Astrocyte (in vitro differentiated cells and primary cell): ENCODE measurements around the gene ELMOD3. TPM values are rescaled to one million over a fixed set of nuclear protein-coding genes. Genes with fewer than 3 reads are reported as not detected.

ENCODE experiments used
- DNase-seq: peaks from one replicate; pipeline ENCODE4 v3.0.0-alpha.2; 2010; ENCODE audit warnings: low read depth
- FAIRE-seq: peaks from 2 replicates; lab custom pipeline; 2011; peaks lifted over from hg19 to GRCh38; lab: Jason Lieb, UNC
- H2AFZ ChIP-seq: 2 replicates; pipeline ENCODE4 v1.6.0; 2012; ENCODE audit warnings: low read depth, low read length, inconsistent platforms
- H3K27ac ChIP-seq: 2 replicates; pipeline ENCODE4 v1.5.1; 2011; ENCODE audit warnings: low read depth, low read length, inconsistent platforms
- H3K27me3 ChIP-seq: 2 replicates; pipeline ENCODE4 v1.6.0; 2011; ENCODE audit warnings: low read length, inconsistent platforms; ENCODE audit not compliant: insufficient read depth
- H3K36me3 ChIP-seq: 2 replicates; pipeline ENCODE4 v1.5.1; 2011; ENCODE audit warnings: low read length, inconsistent platforms; ENCODE audit not compliant: insufficient read depth
- H3K4me1 ChIP-seq: 2 replicates; pipeline ENCODE4 v1.5.1; 2011; ENCODE audit warnings: low read length, inconsistent platforms; ENCODE audit not compliant: insufficient read depth
- H3K4me2 ChIP-seq: 2 replicates; pipeline ENCODE4 v1.6.0; 2012; ENCODE audit warnings: low read length, inconsistent platforms
- H3K4me3 ChIP-seq: 2 replicates; pipeline ENCODE4 v1.5.1; 2011; ENCODE audit warnings: low read depth, mild to moderate bottlenecking, low read length, inconsistent platforms; ENCODE audit not compliant: insufficient read depth
- H3K79me2 ChIP-seq: 2 replicates; pipeline ENCODE4 v1.6.0; 2012; ENCODE audit warnings: mild to moderate bottlenecking, low read length, inconsistent platforms; ENCODE audit not compliant: insufficient read depth
- H3K9ac ChIP-seq: 2 replicates; pipeline ENCODE4 v1.6.0; 2012; ENCODE audit warnings: mild to moderate bottlenecking, low read length, inconsistent platforms
- H3K9me3 ChIP-seq: 2 replicates; pipeline ENCODE4 v1.5.1; 2012; ENCODE audit warnings: low read depth, mild to moderate bottlenecking, low read length, inconsistent platforms; ENCODE audit not compliant: insufficient read depth
- H4K20me1 ChIP-seq: 2 replicates; pipeline ENCODE4 v1.6.0; 2012; ENCODE audit warnings: low read length, inconsistent platforms; ENCODE audit not compliant: insufficient read depth
- H3K27ac Mint-ChIP-seq: one replicate; pipeline ENCODE4 v1.8.0; 2021; ENCODE audit warnings: mild to moderate bottlenecking, mixed read lengths; ENCODE audit not compliant: unreplicated experiment
- H3K27me3 Mint-ChIP-seq: one replicate; pipeline ENCODE4 v1.8.0; 2021; ENCODE audit warnings: low read depth, mixed read lengths; ENCODE audit not compliant: unreplicated experiment
- H3K36me3 Mint-ChIP-seq: one replicate; pipeline ENCODE4 v1.8.0; 2021; ENCODE audit warnings: low read depth, mixed read lengths; ENCODE audit not compliant: unreplicated experiment
- H3K4me1 Mint-ChIP-seq: one replicate; pipeline ENCODE4 v1.8.0; 2021; ENCODE audit warnings: low read depth, mixed read lengths; ENCODE audit not compliant: unreplicated experiment
- H3K4me3 Mint-ChIP-seq: one replicate; pipeline ENCODE4 v1.8.0; 2021; ENCODE audit warnings: mild to moderate bottlenecking, moderate library complexity, mixed read lengths; ENCODE audit not compliant: unreplicated experiment
- H3K9me3 Mint-ChIP-seq: one replicate; pipeline ENCODE4 v1.8.0; 2021; ENCODE audit warnings: mild to moderate bottlenecking, mixed read lengths; ENCODE audit not compliant: unreplicated experiment
- CTCF ChIP-seq: IDR thresholded peaks from 2 replicates; pipeline ENCODE4 v1.5.1; 2011; ENCODE audit warnings: low read depth, mild to moderate bottlenecking, inconsistent platforms, low read length, moderate library complexity; ENCODE audit not compliant: insufficient read depth
- EZH2 ChIP-seq: IDR thresholded peaks from 2 replicates; pipeline ENCODE4 v1.6.1; 2012; ENCODE audit warnings: mild to moderate bottlenecking, low read length, inconsistent platforms; ENCODE audit not compliant: insufficient read depth
- total RNA-seq: library from RNA; stranded (reverse); gene quantifications from 2 replicates; pipeline ENCODE4 v1.2.1, GENCODE V29; 2021

The ELMOD3 gene
- total RNA-seq, 1 donor from 2014 or later: 11.7 TPM

DNA sequence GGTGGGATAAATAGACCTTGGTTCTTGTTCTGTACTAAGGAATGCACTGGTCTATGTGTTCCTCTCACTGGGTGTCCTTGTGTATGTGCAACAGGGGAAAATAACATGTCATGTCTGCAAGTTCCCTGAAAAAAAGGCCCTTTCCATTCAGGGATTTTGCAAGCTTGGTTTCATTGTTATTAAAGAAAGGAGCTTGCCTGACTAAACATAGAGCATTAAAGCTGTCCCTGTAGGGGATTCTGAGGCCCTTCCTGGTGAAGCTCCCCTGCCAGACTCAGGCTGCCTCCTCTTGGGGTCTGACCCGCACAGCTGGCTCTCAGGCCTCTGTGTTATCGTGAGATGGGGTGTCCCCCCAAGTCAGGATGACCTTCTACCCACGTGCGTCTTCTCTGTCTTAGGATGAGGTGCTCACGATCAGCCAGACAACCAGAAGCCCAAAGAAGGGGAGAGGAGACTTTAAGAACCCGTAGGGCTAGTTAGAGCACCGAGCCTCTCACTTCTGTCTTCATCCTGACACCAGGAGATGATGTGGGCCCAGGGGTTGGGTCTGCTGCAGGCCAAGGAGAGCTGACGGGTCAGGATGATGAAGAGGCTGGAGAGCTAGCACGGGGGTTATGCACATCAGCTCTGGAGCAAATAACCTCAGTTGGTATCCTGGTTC, 34.4 kb downstream of the ELMOD3 start:
- Mint-ChIP-seq H3K36me3 (peaks cover 30% of the 10 kb centered on the region), H3K27me3 (no peaks in the 10 kb centered on the region), H3K27ac (no peak overlapping the region), H3K4me3 (no peak overlapping the region), H3K4me1 (peaks cover 8% of the 10 kb centered on the region), H3K9me3 (no peaks in the 10 kb centered on the region)
- Histone ChIP-seq H3K4me3 (no peak overlapping the region), H2AFZ (no peak overlapping the region), H3K27me3 (no peaks in the 10 kb centered on the region), H3K4me1 (no peaks in the 10 kb centered on the region), H3K36me3 (peaks cover 6% of the 10 kb centered on the region), H3K9me3 (no peaks in the 10 kb centered on the region), H3K79me2 (no peaks in the 10 kb centered on the region), H3K4me2 (no peak overlapping the region), H4K20me1 (no peaks in the 10 kb centered on the region), H3K9ac (no peak overlapping the region), H3K27ac (no peak overlapping the region)
- FAIRE-seq (no peak), DNase-seq (no peak)
- no peak for TF ChIP-seq EZH2

DNA sequence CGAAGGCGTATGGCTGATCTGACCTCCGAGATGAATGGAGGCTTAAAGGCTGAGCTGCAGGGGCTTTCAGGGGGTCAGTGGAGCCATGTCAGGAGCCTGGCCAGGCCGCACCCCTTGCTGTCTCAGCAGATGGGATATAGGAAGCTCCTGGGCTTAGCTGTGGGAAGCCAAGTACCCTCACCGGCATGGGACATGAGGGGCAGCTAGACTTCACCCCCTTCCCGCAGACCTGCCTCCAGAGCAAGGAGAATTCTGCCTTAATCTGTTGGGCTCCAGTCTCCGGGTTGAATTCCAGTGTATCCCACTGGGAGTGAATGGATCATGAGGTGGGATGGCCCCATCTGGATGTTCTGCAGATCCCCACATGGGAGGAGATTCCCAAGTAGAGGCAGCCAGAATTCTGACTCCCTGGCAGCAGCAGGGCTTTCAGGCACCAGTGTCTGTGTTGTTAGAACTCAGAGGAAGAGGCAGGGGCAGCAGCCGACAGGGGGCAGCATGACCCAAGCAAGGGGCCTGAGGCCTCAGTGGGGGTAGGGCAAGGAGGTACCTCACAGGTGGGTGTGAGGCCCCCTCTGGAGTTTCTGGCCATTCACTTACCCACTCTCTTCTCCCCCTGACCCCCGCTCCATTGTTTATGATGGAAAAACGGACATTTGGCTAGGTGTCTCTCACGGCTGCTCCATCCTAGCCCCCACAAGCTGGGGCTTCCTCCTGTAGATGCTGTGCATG, 36.5 kb downstream of the ELMOD3 start:
- no peak for FAIRE-seq
- H3K4me1 ChIP-seq: no peaks in the 10 kb centered on the region
- H3K27me3 Mint-ChIP-seq: no peaks in the 10 kb centered on the region
- DNase-seq: no peak
- H4K20me1 ChIP-seq: no peaks in the 10 kb centered on the region
- H3K27me3 ChIP-seq: no peaks in the 10 kb centered on the region
- H3K4me3 Mint-ChIP-seq: no peak overlapping the region
- peaks cover 12% of the 10 kb centered on the region for H3K36me3 ChIP-seq
- H3K4me2 ChIP-seq: no peak overlapping the region
- no peaks in the 10 kb centered on the region for H3K79me2 ChIP-seq
- H3K27ac ChIP-seq: no peak overlapping the region
- TF ChIP-seq EZH2: no peak
- peak; percentile 46 for TF ChIP-seq CTCF
- no peak overlapping the region for H2AFZ ChIP-seq
- no peak overlapping the region for H3K9ac ChIP-seq
- no peaks in the 10 kb centered on the region for H3K9me3 ChIP-seq
- H3K36me3 Mint-ChIP-seq: peaks cover 21% of the 10 kb centered on the region
- H3K4me1 Mint-ChIP-seq: peaks cover 4% of the 10 kb centered on the region
- H3K4me3 ChIP-seq: no peak overlapping the region
- H3K9me3 Mint-ChIP-seq: no peaks in the 10 kb centered on the region
- H3K27ac Mint-ChIP-seq: no peak overlapping the region

DNA sequence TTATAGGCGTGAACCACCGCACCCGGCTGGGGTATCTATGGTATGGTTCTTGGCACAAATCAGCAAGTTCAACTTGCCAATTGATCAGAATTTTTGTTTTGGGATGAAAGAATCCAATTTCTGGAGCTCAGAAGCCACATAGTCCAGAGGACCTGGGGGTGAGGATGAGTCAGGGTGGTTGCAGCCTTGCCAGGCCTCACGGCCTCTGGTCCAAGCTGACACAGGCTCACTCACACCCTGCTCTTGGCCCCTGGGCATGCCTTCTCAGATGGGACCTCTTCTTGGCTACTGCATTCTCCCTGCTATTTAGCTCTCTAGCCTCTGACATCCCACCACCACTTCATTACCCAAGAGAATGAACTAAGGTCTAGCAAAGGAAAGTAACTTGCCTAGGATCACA, 39.3 kb downstream of the ELMOD3 start:
- TF ChIP-seq EZH2: no peak
- no peak for TF ChIP-seq CTCF
- Histone ChIP-seq H3K9ac (no peak overlapping the region), H3K27ac (no peak overlapping the region), H3K79me2 (no peaks in the 10 kb centered on the region), H2AFZ (no peak overlapping the region), H3K27me3 (no peaks in the 10 kb centered on the region), H3K4me3 (no peak overlapping the region), H3K4me1 (no peaks in the 10 kb centered on the region), H3K9me3 (no peaks in the 10 kb centered on the region), H3K36me3 (peaks cover 10% of the 10 kb centered on the region), H3K4me2 (no peak overlapping the region), H4K20me1 (no peaks in the 10 kb centered on the region)
- no peak for DNase-seq
- peaks cover 28% of the 10 kb centered on the region for H3K36me3 Mint-ChIP-seq
- H3K4me1 Mint-ChIP-seq: peaks cover 4% of the 10 kb centered on the region
- no peaks in the 10 kb centered on the region for H3K27me3 Mint-ChIP-seq
- FAIRE-seq: no peak
- H3K9me3 Mint-ChIP-seq: no peaks in the 10 kb centered on the region
- no peak overlapping the region for H3K4me3 Mint-ChIP-seq
- H3K27ac Mint-ChIP-seq: no peak overlapping the region
